GM12864 (cell line): ENCODE measurements around the gene PTPRM.

Experiments used
- DNase-seq: peaks from one replicate; pipeline ENCODE4 v3.0.0-alpha.2; 2011; ENCODE audit warnings: low read depth
- H3K4me3 ChIP-seq: 2 replicates; pipeline ENCODE4 v1.5.1; 2011; ENCODE audit warnings: mild to moderate bottlenecking, low read depth, low read length, control low read depth
- TF ChIP-seq, protein P1 (sequence below): IDR thresholded peaks from 2 replicates; pipeline ENCODE4 v1.5.1; 2011; ENCODE audit warnings: low read depth, mild to moderate bottlenecking, moderate library complexity, low read length, control low read depth, inconsistent platforms; ENCODE audit errors: missing control alignments

PTPRM gene

GRCh38 chr18:8114480-8114879 lies 547.4 kb downstream of the PTPRM start:
- H3K4me3 ChIP-seq = no peak overlapping the region
- TF ChIP-seq, protein P1, sequence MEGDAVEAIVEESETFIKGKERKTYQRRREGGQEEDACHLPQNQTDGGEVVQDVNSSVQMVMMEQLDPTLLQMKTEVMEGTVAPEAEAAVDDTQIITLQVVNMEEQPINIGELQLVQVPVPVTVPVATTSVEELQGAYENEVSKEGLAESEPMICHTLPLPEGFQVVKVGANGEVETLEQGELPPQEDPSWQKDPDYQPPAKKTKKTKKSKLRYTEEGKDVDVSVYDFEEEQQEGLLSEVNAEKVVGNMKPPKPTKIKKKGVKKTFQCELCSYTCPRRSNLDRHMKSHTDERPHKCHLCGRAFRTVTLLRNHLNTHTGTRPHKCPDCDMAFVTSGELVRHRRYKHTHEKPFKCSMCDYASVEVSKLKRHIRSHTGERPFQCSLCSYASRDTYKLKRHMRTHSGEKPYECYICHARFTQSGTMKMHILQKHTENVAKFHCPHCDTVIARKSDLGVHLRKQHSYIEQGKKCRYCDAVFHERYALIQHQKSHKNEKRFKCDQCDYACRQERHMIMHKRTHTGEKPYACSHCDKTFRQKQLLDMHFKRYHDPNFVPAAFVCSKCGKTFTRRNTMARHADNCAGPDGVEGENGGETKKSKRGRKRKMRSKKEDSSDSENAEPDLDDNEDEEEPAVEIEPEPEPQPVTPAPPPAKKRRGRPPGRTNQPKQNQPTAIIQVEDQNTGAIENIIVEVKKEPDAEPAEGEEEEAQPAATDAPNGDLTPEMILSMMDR = no peak
- no peak for DNase-seq

- no peak for DNase-seq
- TF ChIP-seq, protein P1 = no peak
- no peak overlapping the region for H3K4me3 ChIP-seq
Observed at GRCh38 chr18:8116341-8117005, 549.4 kb downstream of the PTPRM start.

GRCh38 chr18:8117006-8117371 lies 549.9 kb downstream of the PTPRM start:
- DNase-seq = no peak
- TF ChIP-seq, protein P1 = no peak
- no peak overlapping the region for H3K4me3 ChIP-seq

- no peak overlapping the region for H3K4me3 ChIP-seq
- TF ChIP-seq, protein P1 = no peak
- DNase-seq = no peak
Observed at GRCh38 chr18:8121101-8121500, 554.0 kb downstream of the PTPRM start.

GRCh38 chr18:8121942-8122480 lies 554.9 kb downstream of the PTPRM start:
- TF ChIP-seq, protein P1 = no peak
- no peak for DNase-seq
- H3K4me3 ChIP-seq = no peak overlapping the region

DNA sequence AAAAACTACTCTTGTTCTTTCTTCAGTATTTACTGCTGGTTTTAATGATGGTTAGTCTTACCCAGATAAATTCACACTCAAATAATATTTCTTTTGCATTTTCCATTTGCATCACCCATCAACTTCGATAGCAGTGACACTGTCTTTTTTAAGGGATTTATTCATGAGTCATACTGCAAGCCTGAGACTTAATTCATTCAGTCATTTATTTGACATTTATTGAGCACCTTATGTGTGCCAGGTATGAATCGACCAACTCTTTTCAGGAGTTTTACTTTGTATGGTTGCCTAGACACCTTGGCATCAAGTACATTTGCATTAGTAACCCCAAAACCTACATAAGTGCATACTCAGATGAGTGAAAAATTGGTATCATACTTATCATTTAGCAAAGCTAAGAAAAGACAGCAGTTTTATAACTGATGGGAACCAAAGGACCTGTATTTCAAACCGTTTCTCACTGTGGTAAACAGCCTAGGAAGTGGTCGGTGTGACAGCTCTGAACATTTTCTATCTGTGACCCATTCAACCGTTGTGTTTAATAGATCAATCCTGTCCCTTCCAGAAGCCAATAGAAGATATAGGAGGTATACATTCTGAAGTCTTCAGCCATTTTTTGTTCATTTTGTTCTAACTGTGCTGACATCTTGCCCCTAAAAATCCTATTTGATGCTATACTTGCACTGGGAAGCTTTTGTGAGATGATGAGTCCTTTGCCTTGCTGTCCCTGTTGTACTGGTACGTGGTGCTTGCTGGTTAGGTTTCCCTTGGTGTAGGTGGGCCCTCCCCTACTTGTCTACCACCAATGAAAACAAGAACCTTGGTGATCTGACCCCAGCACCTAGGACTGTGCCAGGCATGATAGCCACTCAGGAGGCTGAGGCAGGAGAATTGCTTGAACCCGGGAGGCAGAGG lies 557.4 kb downstream of the PTPRM start:
- DNase-seq = no peak
- TF ChIP-seq, protein P1 = no peak
- no peak overlapping the region for H3K4me3 ChIP-seq
